Endothelial cell of umbilical vein (primary cell): ENCODE measurements around the gene PXYLP1. TPM values are rescaled to one million over a fixed set of nuclear protein-coding genes. Genes with fewer than 3 reads are reported as not detected.

ENCODE experiments used
- BruUV-seq: library from RNA; stranded (reverse); fragments of 400-500 nt; replicated peaks from 2 replicates; lab custom pipeline; 2021; lab: Mats Ljungman, UMichigan
- CTCF ChIA-PET: fragments of 300-600, 350-600 bp; sonication (Branson Sonifier 250); formaldehyde crosslinking; loops from one replicate; lab custom pipeline; 2021; ENCODE audit warnings: antibody characterized with exemption, inconsistent platforms; lab: Charles Lee
- POLR2A ChIA-PET: fragments of 300-600, 350-600 bp; sonication (Branson Sonifier 250); formaldehyde crosslinking; loops from one replicate; lab custom pipeline; 2021; ENCODE audit warnings: antibody characterized with exemption, inconsistent platforms; lab: Charles Lee
- DNase-seq: peaks from one replicate; pipeline ENCODE4 v3.0.0-alpha.2; 2011; ENCODE audit warnings: low read depth, low spot score
- FAIRE-seq: peaks from 2 replicates; lab custom pipeline; 2011; peaks lifted over from hg19 to GRCh38; lab: Jason Lieb, UNC
- H2AFZ ChIP-seq: 2 replicates; pipeline ENCODE4 v1.6.0; 2012; ENCODE audit warnings: low read depth, low read length, control low read depth, inconsistent platforms
- H3K27ac ChIP-seq: 2 replicates; pipeline ENCODE4 v1.5.1; 2011; ENCODE audit warnings: low read depth, mild to moderate bottlenecking, control low read depth, low read length, moderate library complexity; ENCODE audit not compliant: insufficient read depth
- H3K27me3 ChIP-seq, 2 experiments: 2 replicates each; pipeline versions ENCODE4 v1.6.0 to v1.6.1; 2011; ENCODE audit warnings: low read length in 2 of 2, mixed read lengths in 1 of 2; ENCODE audit not compliant: control insufficient read depth in 2 of 2, insufficient read depth in 2 of 2
- H3K36me3 ChIP-seq, 2 experiments: 2 replicates in 1 of 2; 3 replicates in 1 of 2; pipeline ENCODE4 v1.5.1; 2011; ENCODE audit warnings: low read length in 2 of 2, mild to moderate bottlenecking in 1 of 2, moderate library complexity in 1 of 2; ENCODE audit not compliant: control insufficient read depth in 2 of 2, insufficient read depth in 2 of 2; ENCODE audit errors: extremely low read depth in 1 of 2
- H3K4me1 ChIP-seq: 3 replicates; pipeline ENCODE4 v1.5.1; 2011; ENCODE audit warnings: mild to moderate bottlenecking, low read length; ENCODE audit not compliant: control insufficient read depth, insufficient read depth; ENCODE audit errors: extremely low read depth
- H3K4me2 ChIP-seq: 2 replicates; pipeline ENCODE4 v1.6.1; 2011; ENCODE audit warnings: low read length, control low read depth, mixed read lengths; ENCODE audit not compliant: insufficient read depth
- H3K4me3 ChIP-seq, 3 experiments: fragments of 200-600 bp in 1 of 3; sonication (generic), shearing (Covaris generic) in 1 of 3; replicated peaks in 1 of 3; 2 replicates each; pipeline ENCODE4 v1.5.1; 2011 to 2016; ENCODE audit warnings: control low read depth in 3 of 3, low read length in 3 of 3, mild to moderate bottlenecking in 2 of 3, inconsistent platforms in 1 of 3, low read depth in 1 of 3, moderate library complexity in 1 of 3; ENCODE audit not compliant: insufficient read depth in 1 of 3
- H3K79me2 ChIP-seq: 2 replicates; pipeline ENCODE4 v1.6.0; 2012; ENCODE audit warnings: low read length, inconsistent platforms; ENCODE audit not compliant: control insufficient read depth, insufficient read depth
- H3K9ac ChIP-seq: replicated peaks from 2 replicates; pipeline ENCODE3; 2011; ENCODE audit warnings: low read length, control low read depth; ENCODE audit not compliant: insufficient read depth; ENCODE audit errors: extremely low read depth
- H3K9me1 ChIP-seq: replicated peaks from 3 replicates; pipeline ENCODE4 v1.6.0; 2011; ENCODE audit warnings: mild to moderate bottlenecking, low read length; ENCODE audit not compliant: control insufficient read depth, insufficient read depth; ENCODE audit errors: extremely low read depth
- H3K9me3 ChIP-seq: replicated peaks from 2 replicates; pipeline ENCODE4 v1.5.1; 2012; ENCODE audit warnings: low read length, inconsistent platforms; ENCODE audit not compliant: control insufficient read depth, insufficient read depth
- H4K20me1 ChIP-seq: replicated peaks from 2 replicates; pipeline ENCODE3; 2011; ENCODE audit warnings: mild to moderate bottlenecking, low read length; ENCODE audit not compliant: control insufficient read depth, insufficient read depth; ENCODE audit errors: extremely low read depth
- EZH2 ChIP-seq: IDR thresholded peaks from 2 replicates; pipeline ENCODE4 v1.6.1; 2012; ENCODE audit warnings: borderline replicate concordance, low read depth, mild to moderate bottlenecking, moderate library complexity, low read length, inconsistent platforms; ENCODE audit not compliant: severe bottlenecking
- FOS ChIP-seq: IDR thresholded peaks from 2 replicates; pipeline ENCODE4 v1.6.1; 2011; ENCODE audit warnings: mild to moderate bottlenecking, low read length, moderate library complexity, borderline replicate concordance; ENCODE audit not compliant: insufficient read depth
- GATA2 ChIP-seq: IDR thresholded peaks from 2 replicates; pipeline ENCODE4 v1.7.0; 2011; ENCODE audit warnings: low read depth, mild to moderate bottlenecking, moderate library complexity, mixed read lengths, low read length; ENCODE audit not compliant: insufficient read length, insufficient read depth
- JUN ChIP-seq: IDR thresholded peaks from 2 replicates; pipeline ENCODE4 v1.6.1; 2011; ENCODE audit warnings: borderline replicate concordance, low read depth; ENCODE audit not compliant: insufficient read length, insufficient read depth
- MAX ChIP-seq: IDR thresholded peaks from 2 replicates; pipeline ENCODE4 v1.6.1; 2011; ENCODE audit not compliant: insufficient read depth, insufficient read length
- MYC ChIP-seq: IDR thresholded peaks from one replicate; pipeline ENCODE4 v1.6.1; 2011; ENCODE audit warnings: mild to moderate bottlenecking, low read depth, low read length
- POLR2A ChIP-seq: IDR thresholded peaks from 2 replicates; pipeline ENCODE4 v1.6.1; 2012; ENCODE audit warnings: low read depth, mild to moderate bottlenecking, control low read depth, low read length
- POLR2AphosphoS5 ChIP-seq: IDR thresholded peaks from 2 replicates; pipeline ENCODE4 v1.6.1; 2012; ENCODE audit warnings: low read depth, mild to moderate bottlenecking, control low read depth, low read length, moderate library complexity; ENCODE audit not compliant: insufficient read depth
- dilution Hi-C: fragments of 300-500 bp; cut with MboI; formaldehyde crosslinking; loops from one replicate; pipeline ENCODE4 v1.15.0; 2019; ENCODE audit warnings: low sequenced_read_pairs; ENCODE audit not compliant: extremely low pct_ligation_motif_present
- intact Hi-C: fragments of 100-400 bp; cut with micrococcal nuclease; formaldehyde crosslinking; loops from one replicate; pipeline ENCODE4 v1.10.0; 2022
- polyA plus RNA-seq, 4 experiments: library from polyadenylated mRNA; depleted of rRNA in 3 of 4; stranded (reverse) in 3 of 4; unstranded in 1 of 4; fragments of >200 nt; gene quantifications; 2 replicates each; pipeline versions ENCODE4 v1.2.1 to v1.2.3, GENCODE V29; 2011 to 2012; ENCODE audit warnings: missing spikeins in 1 of 4
- total RNA-seq: library from RNA; stranded (reverse); gene quantifications from 2 replicates; pipeline ENCODE4 v1.2.3, GENCODE V29; 2021
- TF ChIP-seq, protein P1 (sequence below), 2 donors: IDR thresholded peaks; 1 replicate in 1 of 2; 2 replicates in 1 of 2; pipeline ENCODE4 v1.5.1; 2011; ENCODE audit warnings: low read length in 2 of 2, mild to moderate bottlenecking in 2 of 2, moderate library complexity in 2 of 2, control low read depth in 1 of 2, inconsistent platforms in 1 of 2, low read depth in 1 of 2; ENCODE audit not compliant: insufficient read depth in 1 of 2; ENCODE audit errors: extremely low read depth in 1 of 2

Gene PXYLP1
- total and polyA plus RNA-seq, 2 donors (not counting 3 experiments of a cell fraction or from before 2014, with no cell fraction given): 0.84 to 1.7 TPM

- peaks cover 8% of the 10 kb centered on the region for H3K4me1 ChIP-seq
- intact Hi-C loops: no loop called here
- H3K27ac ChIP-seq: no peak overlapping the region
These were observed 1.3 kb upstream of the PXYLP1 start for GRCh38 chr3:141230293-141230692.

More at GRCh38 chr3:141230293-141230692, 1.3 kb upstream of the PXYLP1 start:
- Histone ChIP-seq H3K9ac (no peak overlapping the region), H4K20me1 (no peaks in the 10 kb centered on the region), H3K79me2 (no peaks in the 10 kb centered on the region), H2AFZ (no peak overlapping the region), H3K4me2 (no peak overlapping the region), H3K27me3 (peaks cover 11 to 31% of the 10 kb centered on the region in 2 experiments), H3K4me3 (no peak overlapping the region), H3K9me1 (no peaks in the 10 kb centered on the region), H3K9me3 (no peaks in the 10 kb centered on the region), H3K36me3 (no peaks in the 10 kb centered on the region)
- TF ChIP-seq EZH2 (no peak), FOS (no peak), GATA2 (no peak), MAX (no peak), JUN (no peak), POLR2A (no peak), MYC (no peak), POLR2AphosphoS5 (no peak)
- TF ChIP-seq, protein P1, sequence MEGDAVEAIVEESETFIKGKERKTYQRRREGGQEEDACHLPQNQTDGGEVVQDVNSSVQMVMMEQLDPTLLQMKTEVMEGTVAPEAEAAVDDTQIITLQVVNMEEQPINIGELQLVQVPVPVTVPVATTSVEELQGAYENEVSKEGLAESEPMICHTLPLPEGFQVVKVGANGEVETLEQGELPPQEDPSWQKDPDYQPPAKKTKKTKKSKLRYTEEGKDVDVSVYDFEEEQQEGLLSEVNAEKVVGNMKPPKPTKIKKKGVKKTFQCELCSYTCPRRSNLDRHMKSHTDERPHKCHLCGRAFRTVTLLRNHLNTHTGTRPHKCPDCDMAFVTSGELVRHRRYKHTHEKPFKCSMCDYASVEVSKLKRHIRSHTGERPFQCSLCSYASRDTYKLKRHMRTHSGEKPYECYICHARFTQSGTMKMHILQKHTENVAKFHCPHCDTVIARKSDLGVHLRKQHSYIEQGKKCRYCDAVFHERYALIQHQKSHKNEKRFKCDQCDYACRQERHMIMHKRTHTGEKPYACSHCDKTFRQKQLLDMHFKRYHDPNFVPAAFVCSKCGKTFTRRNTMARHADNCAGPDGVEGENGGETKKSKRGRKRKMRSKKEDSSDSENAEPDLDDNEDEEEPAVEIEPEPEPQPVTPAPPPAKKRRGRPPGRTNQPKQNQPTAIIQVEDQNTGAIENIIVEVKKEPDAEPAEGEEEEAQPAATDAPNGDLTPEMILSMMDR (IDR thresholded peaks at IDR 0.05; ENCODE audit: extremely low read depth in 1 of 2, insufficient read depth in 1 of 2, low read depth in 1 of 2, low read length in 2 of 2): no peak
- dilution Hi-C loops: no loop called here
- POLR2A ChIA-PET: no interaction called here
- CTCF ChIA-PET: no interaction called here
- no TSS peak for BruUV-seq
- FAIRE-seq (no peak), DNase-seq (no peak)
